ENCODE measurements around the gene CCNL1. TPM values are rescaled to one million over a fixed set of nuclear protein-coding genes. Genes with fewer than 3 reads are reported as not detected.
A peak's percentile ranks its signal among the peaks of the same experiment; 100 is the strongest.

The CCNL1 gene
- polyA plus RNA-seq, 1 donor (not counting 4 experiments of a cell fraction or from before 2014, with no cell fraction given), result 136 TPM

DNA sequence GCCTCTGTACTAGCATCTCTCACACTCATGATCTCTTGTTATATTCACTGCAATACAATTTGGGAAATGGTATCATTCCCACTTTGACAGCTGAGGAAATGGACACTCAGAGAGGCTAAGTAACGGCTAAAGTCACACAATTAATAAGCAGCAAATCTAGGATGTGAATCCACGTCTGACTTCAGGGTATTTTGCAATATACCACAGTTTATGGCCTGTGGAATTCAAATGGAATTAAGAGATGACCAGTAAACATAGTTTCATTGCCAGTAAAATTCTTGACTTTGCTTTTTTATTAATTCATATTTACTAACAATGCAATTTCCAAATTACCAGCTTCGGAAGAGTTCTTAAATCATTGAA is 61.1 kb downstream of the CCNL1 start:
- no peak for TF ChIP-seq EZH2 (IDR thresholded peaks at IDR 0.05; ENCODE audit: low read length)
- TF ChIP-seq, protein P1, sequence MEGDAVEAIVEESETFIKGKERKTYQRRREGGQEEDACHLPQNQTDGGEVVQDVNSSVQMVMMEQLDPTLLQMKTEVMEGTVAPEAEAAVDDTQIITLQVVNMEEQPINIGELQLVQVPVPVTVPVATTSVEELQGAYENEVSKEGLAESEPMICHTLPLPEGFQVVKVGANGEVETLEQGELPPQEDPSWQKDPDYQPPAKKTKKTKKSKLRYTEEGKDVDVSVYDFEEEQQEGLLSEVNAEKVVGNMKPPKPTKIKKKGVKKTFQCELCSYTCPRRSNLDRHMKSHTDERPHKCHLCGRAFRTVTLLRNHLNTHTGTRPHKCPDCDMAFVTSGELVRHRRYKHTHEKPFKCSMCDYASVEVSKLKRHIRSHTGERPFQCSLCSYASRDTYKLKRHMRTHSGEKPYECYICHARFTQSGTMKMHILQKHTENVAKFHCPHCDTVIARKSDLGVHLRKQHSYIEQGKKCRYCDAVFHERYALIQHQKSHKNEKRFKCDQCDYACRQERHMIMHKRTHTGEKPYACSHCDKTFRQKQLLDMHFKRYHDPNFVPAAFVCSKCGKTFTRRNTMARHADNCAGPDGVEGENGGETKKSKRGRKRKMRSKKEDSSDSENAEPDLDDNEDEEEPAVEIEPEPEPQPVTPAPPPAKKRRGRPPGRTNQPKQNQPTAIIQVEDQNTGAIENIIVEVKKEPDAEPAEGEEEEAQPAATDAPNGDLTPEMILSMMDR (optimal IDR thresholded peaks at IDR 0.05 in 1 of 3, IDR thresholded peaks at IDR 0.05 in 1 of 3, conservative IDR thresholded peaks at IDR 0.05 in 1 of 3; ENCODE audit: extremely low read depth in 1 of 3, insufficient read depth in 2 of 3, low read length in 3 of 3), result no peak
- Histone ChIP-seq H3K9me1 (ENCODE audit: control insufficient read depth, extremely low read depth, insufficient read depth, low read length) (no peaks in the 10 kb centered on the region), H3K4me3 (ENCODE audit: control insufficient read depth in 2 of 3, extremely low read depth in 1 of 3, insufficient read depth in 2 of 3, low read depth in 1 of 3, low read length in 3 of 3) (no peak overlapping the region), H3K27ac (ENCODE audit: control insufficient read depth, insufficient read depth, low read length) (no peak overlapping the region), H3K9ac (ENCODE audit: control insufficient read depth, extremely low read depth, insufficient read depth, low read length) (no peak overlapping the region), H3K36me3 (ENCODE audit: control insufficient read depth in 2 of 2, extremely low read depth in 1 of 2, insufficient read depth in 2 of 2, low read length in 2 of 2) (no peaks in the 10 kb centered on the region), H3K79me2 (ENCODE audit: control insufficient read depth, insufficient read depth, low read length) (no peaks in the 10 kb centered on the region), H3K9me3 (ENCODE audit: control insufficient read depth, low read depth, low read length) (no peaks in the 10 kb centered on the region), H3K4me1 (ENCODE audit: control insufficient read depth, extremely low read depth, insufficient read depth, low read length) (peaks cover 28% of the 10 kb centered on the region), H3K4me2 (ENCODE audit: control insufficient read depth, extremely low read depth, insufficient read depth, low read depth, low read length) (peak overlapping the region; percentile 46), H4K20me1 (ENCODE audit: control insufficient read depth, extremely low read depth, insufficient read depth, low read length) (no peaks in the 10 kb centered on the region), H3K27me3 (ENCODE audit: control insufficient read depth, extremely low read depth, insufficient read depth, low read length) (no peaks in the 10 kb centered on the region), H2AFZ (ENCODE audit: control insufficient read depth, low read length) (no peak overlapping the region)
- dilution Hi-C loops (cut with MboI; ENCODE audit: extremely low pct_ligation_motif_present, low sequenced_read_pairs), result no loop called here
- no peak for FAIRE-seq
- no peak for DNase-seq (ENCODE audit: low read depth, low spot score)

DNA sequence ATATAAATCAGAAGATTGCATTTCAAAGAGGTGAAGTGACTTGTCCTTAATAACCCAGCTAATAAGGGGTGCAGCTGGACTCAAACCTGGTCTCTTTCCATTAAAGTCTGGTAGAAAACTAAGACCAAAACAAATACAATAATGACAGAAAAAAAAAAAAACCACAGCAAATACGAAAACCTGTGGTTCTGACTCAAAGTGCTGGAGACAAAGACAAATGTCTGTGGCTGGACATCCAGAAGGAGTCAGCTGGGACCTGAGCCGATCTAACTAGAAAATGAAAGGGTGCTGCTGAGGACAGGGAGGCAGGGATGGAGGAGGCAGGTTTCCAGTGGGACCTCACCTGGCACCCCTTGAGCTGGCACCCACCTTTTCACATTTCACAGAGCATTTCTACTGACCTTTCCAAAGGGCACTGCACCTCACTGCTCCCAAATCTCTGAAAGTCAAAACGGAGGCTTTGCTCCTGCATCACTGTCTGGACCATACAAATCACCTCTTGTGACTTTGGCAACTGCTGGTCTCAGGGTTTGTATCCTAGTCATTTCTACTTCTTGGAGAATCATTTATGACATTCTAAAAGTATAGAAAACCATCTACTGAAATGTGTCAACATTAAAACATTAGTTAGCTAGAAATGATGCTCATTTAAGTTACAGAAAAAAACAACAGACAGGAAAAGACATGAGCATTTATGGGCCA is 61.7 kb downstream of the CCNL1 start:
- no peak overlapping the region for H3K27ac ChIP-seq (ENCODE audit: control insufficient read depth, insufficient read depth, low read length)
- no peaks in the 10 kb centered on the region for H3K9me3 ChIP-seq (ENCODE audit: control insufficient read depth, low read depth, low read length)
- TF ChIP-seq, protein P1 (optimal IDR thresholded peaks at IDR 0.05 in 1 of 3, IDR thresholded peaks at IDR 0.05 in 1 of 3, conservative IDR thresholded peaks at IDR 0.05 in 1 of 3; ENCODE audit: extremely low read depth in 1 of 3, insufficient read depth in 2 of 3, low read length in 3 of 3), result no peak
- no peak for TF ChIP-seq EZH2 (IDR thresholded peaks at IDR 0.05; ENCODE audit: low read length)
- H3K4me1 ChIP-seq (ENCODE audit: control insufficient read depth, extremely low read depth, insufficient read depth, low read length), result peaks cover 28% of the 10 kb centered on the region
- H3K27me3 ChIP-seq (ENCODE audit: control insufficient read depth, extremely low read depth, insufficient read depth, low read length), result no peaks in the 10 kb centered on the region
- no peaks in the 10 kb centered on the region for H3K79me2 ChIP-seq (ENCODE audit: control insufficient read depth, insufficient read depth, low read length)
- H3K4me2 ChIP-seq (ENCODE audit: control insufficient read depth, extremely low read depth, insufficient read depth, low read depth, low read length), result no peak overlapping the region
- no peak overlapping the region for H3K9ac ChIP-seq (ENCODE audit: control insufficient read depth, extremely low read depth, insufficient read depth, low read length)
- H2AFZ ChIP-seq (ENCODE audit: control insufficient read depth, low read length), result no peak overlapping the region
- H3K36me3 ChIP-seq (ENCODE audit: control insufficient read depth in 2 of 2, extremely low read depth in 1 of 2, insufficient read depth in 2 of 2, low read length in 2 of 2), result no peaks in the 10 kb centered on the region
- H3K4me3 ChIP-seq (ENCODE audit: control insufficient read depth in 2 of 3, extremely low read depth in 1 of 3, insufficient read depth in 2 of 3, low read depth in 1 of 3, low read length in 3 of 3), result no peak overlapping the region
- H3K9me1 ChIP-seq (ENCODE audit: control insufficient read depth, extremely low read depth, insufficient read depth, low read length), result no peaks in the 10 kb centered on the region
- DNase-seq (ENCODE audit: low read depth, low spot score) (no peak), FAIRE-seq (no peak)
- dilution Hi-C loops (cut with MboI; ENCODE audit: extremely low pct_ligation_motif_present, low sequenced_read_pairs), result no loop called here
- no peaks in the 10 kb centered on the region for H4K20me1 ChIP-seq (ENCODE audit: control insufficient read depth, extremely low read depth, insufficient read depth, low read length)

Small RNAs within 50 kb of the gene (small RNA-seq; reads per million reads assigned to genes)
- gene RF00019 (ENCODE audit: insufficient read length in 3 of 3, low read depth in 3 of 3, low replicate concordance in 1 of 3) (0 reads per million in 3 experiments), gene RNA5SP146 (ENCODE audit: insufficient read length in 3 of 3, low read depth in 3 of 3, low replicate concordance in 1 of 3) (0 reads per million in 3 experiments)
